C4-2B (cell line): Measurements from ENCODE around the gene MBOAT1.

Experiments used
- H3K27ac ChIP-seq: fragments of 450-650 bp; 2 replicates; pipeline ENCODE4 v1.5.1; 2017
- CTCF ChIP-seq: fragments of 450-650 bp; conservative IDR thresholded peaks from 2 replicates; pipeline ENCODE4 v1.5.1; 2017; ENCODE audit warnings: mild to moderate bottlenecking
- ZFX ChIP-seq: fragments of 450-650 bp; IDR thresholded peaks from 2 replicates; pipeline ENCODE4 v1.6.1; 2017

MBOAT1 gene

GRCh38 chr6:20084411-20084810 lies 127.9 kb downstream of the MBOAT1 start:
- TF ChIP-seq CTCF (no peak), ZFX (no peak)
- H3K27ac ChIP-seq, result no peak overlapping the region

GRCh38 chr6:20071998-20072397 lies 140.3 kb downstream of the MBOAT1 start:
- no peak overlapping the region for H3K27ac ChIP-seq
- TF ChIP-seq CTCF (no peak), ZFX (no peak)

GRCh38 chr6:20070047-20070446 lies 142.2 kb downstream of the MBOAT1 start:
- no peak for TF ChIP-seq ZFX

GRCh38 chr6:20069021-20069522 lies 143.2 kb downstream of the MBOAT1 start:
- no peak overlapping the region for H3K27ac ChIP-seq

More at GRCh38 chr6:20070047-20070446, 142.2 kb downstream of the MBOAT1 start:
- H3K27ac ChIP-seq, result no peak overlapping the region

GRCh38 chr6:20068421-20068988 lies 143.8 kb downstream of the MBOAT1 start:
- no peak overlapping the region for H3K27ac ChIP-seq
- TF ChIP-seq CTCF (no peak), ZFX (no peak)

More at GRCh38 chr6:20069021-20069522, 143.2 kb downstream of the MBOAT1 start:
- TF ChIP-seq CTCF (no peak), ZFX (no peak)

GRCh38 chr6:20061952-20062351 lies 150.3 kb downstream of the MBOAT1 start:
- TF ChIP-seq ZFX, result no peak
- no peak overlapping the region for H3K27ac ChIP-seq

- H3K27ac ChIP-seq, result no peak overlapping the region
- TF ChIP-seq CTCF, result no peak
- no peak for TF ChIP-seq ZFX
Measured at GRCh38 chr6:20060252-20060651, 152.0 kb downstream of the MBOAT1 start.

- TF ChIP-seq ZFX (no peak), CTCF (peak; percentile 15)
- H3K27ac ChIP-seq, result no peak overlapping the region
Measured at GRCh38 chr6:20058912-20059311, 153.4 kb downstream of the MBOAT1 start.
